H9 (cell line): ENCODE measurements around the gene SLC9A4. TPM values are rescaled to one million over a fixed set of nuclear protein-coding genes. Genes with fewer than 3 reads are reported as not detected.

Experiments
- DNase-seq: peaks from one replicate; pipeline ENCODE4 v3.0.0-alpha.2; 2017
- H2AFZ ChIP-seq: one replicate; pipeline ENCODE4 v1.6.1; 2013; ENCODE audit warnings: mild to moderate bottlenecking, low read length, control low read depth, moderate library complexity
- H2AK5ac ChIP-seq: 2 replicates; pipeline ENCODE4 v1.6.1; 2013; ENCODE audit warnings: low read length, control low read depth, mixed read lengths; ENCODE audit not compliant: insufficient read length
- H2BK120ac ChIP-seq: one replicate; pipeline ENCODE4 v1.6.1; 2013; ENCODE audit warnings: low read depth, mild to moderate bottlenecking, low read length, control low read depth, inconsistent platforms; ENCODE audit not compliant: poor library complexity, severe bottlenecking
- H2BK12ac ChIP-seq: 2 replicates; pipeline ENCODE4 v1.6.1; 2013; ENCODE audit warnings: low read length, control low read depth, mixed read lengths, low read depth; ENCODE audit not compliant: insufficient read length
- H2BK15ac ChIP-seq: 2 replicates; pipeline ENCODE4 v1.6.1; 2013; ENCODE audit warnings: low read depth, low read length, control low read depth
- H2BK20ac ChIP-seq: one replicate; pipeline ENCODE4 v1.6.1; 2013; ENCODE audit warnings: low read depth, mild to moderate bottlenecking, low read length, control low read depth, inconsistent platforms; ENCODE audit not compliant: poor library complexity, severe bottlenecking
- H2BK5ac ChIP-seq: 2 replicates; pipeline ENCODE4 v1.6.1; 2013; ENCODE audit warnings: low read length, control low read depth, mixed read lengths; ENCODE audit not compliant: insufficient read length
- H3K14ac ChIP-seq: 2 replicates; pipeline ENCODE4 v1.6.1; 2013; ENCODE audit warnings: low read length, control low read depth; ENCODE audit not compliant: insufficient read depth
- H3K18ac ChIP-seq: 2 replicates; pipeline ENCODE4 v1.6.1; 2013; ENCODE audit warnings: low read depth, mild to moderate bottlenecking, mixed read lengths, low read length, control low read depth; ENCODE audit not compliant: insufficient read length
- H3K23ac ChIP-seq: 2 replicates; pipeline ENCODE4 v1.6.1; 2013; ENCODE audit warnings: low read length, control low read depth, mixed read lengths, low read depth; ENCODE audit not compliant: insufficient read length
- H3K23me2 ChIP-seq: 2 replicates; pipeline ENCODE4 v1.6.1; 2013; ENCODE audit warnings: low read depth, mild to moderate bottlenecking, mixed read lengths, low read length, control low read depth; ENCODE audit not compliant: insufficient read length, poor library complexity, severe bottlenecking
- H3K27ac ChIP-seq: 2 replicates; pipeline ENCODE4 v1.5.1; 2013; ENCODE audit warnings: low read length, control low read depth, mixed read lengths, low read depth; ENCODE audit not compliant: insufficient read length
- H3K27me3 ChIP-seq: 2 replicates; pipeline ENCODE4 v1.6.1; 2013; ENCODE audit warnings: low read length, control low read depth, inconsistent platforms; ENCODE audit not compliant: insufficient read depth
- H3K4ac ChIP-seq: 2 replicates; pipeline ENCODE4 v1.6.1; 2013; ENCODE audit warnings: low read depth, mild to moderate bottlenecking, control low read depth, inconsistent platforms, low read length, moderate library complexity
- H3K4me1 ChIP-seq: 2 replicates; pipeline ENCODE4 v1.6.1; 2013; ENCODE audit warnings: low read length, control low read depth, inconsistent platforms; ENCODE audit not compliant: insufficient read depth
- H3K4me2 ChIP-seq: 2 replicates; pipeline ENCODE4 v1.6.1; 2013; ENCODE audit warnings: low read length, control low read depth, mixed read lengths; ENCODE audit not compliant: insufficient read length, insufficient read depth
- H3K56ac ChIP-seq: 2 replicates; pipeline ENCODE4 v1.6.1; 2013; ENCODE audit warnings: low read depth, mild to moderate bottlenecking, mixed read lengths, low read length, control low read depth; ENCODE audit not compliant: insufficient read length
- H3K79me1 ChIP-seq: 2 replicates; pipeline ENCODE4 v1.6.1; 2013; ENCODE audit warnings: low read depth, mild to moderate bottlenecking, moderate library complexity, low read length, control low read depth, inconsistent platforms; ENCODE audit not compliant: insufficient read depth, poor library complexity, severe bottlenecking
- H3K79me2 ChIP-seq: 2 replicates; pipeline ENCODE4 v1.6.1; 2013; ENCODE audit warnings: low read length, control low read depth, inconsistent platforms; ENCODE audit not compliant: insufficient read depth
- H3K9ac ChIP-seq: 2 replicates; pipeline ENCODE4 v1.6.1; 2013; ENCODE audit warnings: low read length, control low read depth, mixed read lengths; ENCODE audit not compliant: insufficient read length; ENCODE audit errors: extremely low read depth
- H3K9me3 ChIP-seq: one replicate; pipeline ENCODE4 v1.6.1; 2013; ENCODE audit warnings: low read depth, low read length, inconsistent platforms; ENCODE audit not compliant: control insufficient read depth
- H3T11ph ChIP-seq: one replicate; pipeline ENCODE4 v1.6.1; 2013; ENCODE audit warnings: mild to moderate bottlenecking, low read length, control low read depth, inconsistent platforms
- H4K20me1 ChIP-seq: one replicate; pipeline ENCODE4 v1.6.1; 2013; ENCODE audit not compliant: control insufficient read depth, insufficient read length, insufficient read depth
- H4K5ac ChIP-seq: 2 replicates; pipeline ENCODE4 v1.6.1; 2013; ENCODE audit warnings: low read depth, mild to moderate bottlenecking, mixed read lengths, low read length, control low read depth; ENCODE audit not compliant: insufficient read length
- H4K8ac ChIP-seq: replicated peaks from 2 replicates; pipeline ENCODE4 v1.6.1; 2013; ENCODE audit warnings: low read length, control low read depth, mixed read lengths, low read depth; ENCODE audit not compliant: insufficient read length
- H4K91ac ChIP-seq: 2 replicates; pipeline ENCODE4 v1.6.1; 2013; ENCODE audit warnings: low read depth, mild to moderate bottlenecking, moderate library complexity, mixed read lengths, low read length, control low read depth; ENCODE audit not compliant: insufficient read length
- H3K27ac Mint-ChIP-seq, 3 experiments: 2 replicates in 2 of 3; 3 replicates in 1 of 3; pipeline ENCODE4 v1.8.0; 2020 to 2021; ENCODE audit warnings: mixed read lengths in 3 of 3, mild to moderate bottlenecking in 1 of 3, moderate library complexity in 1 of 3
- H3K27me3 Mint-ChIP-seq: 2 replicates; pipeline ENCODE4 v1.8.0; 2021; ENCODE audit warnings: low read depth, mild to moderate bottlenecking, moderate library complexity, mixed read lengths
- H3K36me3 Mint-ChIP-seq, 3 experiments: 2 replicates in 2 of 3; 3 replicates in 1 of 3; pipeline ENCODE4 v1.8.0; 2020 to 2021; ENCODE audit warnings: low read depth in 3 of 3, mixed read lengths in 3 of 3; ENCODE audit not compliant: insufficient read depth in 1 of 3
- H3K4me1 Mint-ChIP-seq, 2 experiments: 2 replicates each; pipeline ENCODE4 v1.8.0; 2020; ENCODE audit warnings: mixed read lengths in 2 of 2
- H3K4me3 Mint-ChIP-seq, 2 experiments: 2 replicates in 1 of 2; 3 replicates in 1 of 2; pipeline ENCODE4 v1.8.0; 2020 to 2021; ENCODE audit warnings: mild to moderate bottlenecking in 2 of 2, mixed read lengths in 2 of 2, moderate library complexity in 1 of 2
- H3K9me3 Mint-ChIP-seq, 2 experiments: 2 replicates in 1 of 2; 3 replicates in 1 of 2; pipeline ENCODE4 v1.8.0; 2020; ENCODE audit warnings: mild to moderate bottlenecking in 2 of 2, mixed read lengths in 2 of 2, moderate library complexity in 1 of 2
- CTCF ChIP-seq: fragments of 200-600 bp; sonication (generic); conservative IDR thresholded peaks from 3 replicates; pipeline ENCODE4 v1.8.0; 2021; ENCODE audit warnings: antibody characterized with exemption, mild to moderate bottlenecking
- WGBS: extraction: QIAGEN DNeasy Blood & Tissue Kit; methylation state at CpG from one replicate; pipeline ENCODE4 v1.1.7; 2013; ENCODE audit warnings: missing lambda C conversion rate, low lambda C conversion rate, mixed read lengths; ENCODE audit not compliant: insufficient read length; ENCODE audit errors: extremely low coverage; 5-methylcytosine and 5-hydroxymethylcytosine counted together
- total RNA-seq: library from RNA; stranded (reverse); gene quantifications from 2 replicates; pipeline ENCODE4 v1.2.1, GENCODE V29; 2021

SLC9A4 gene
- total RNA-seq, 1 experiment from 2014 or later: not detected

- Mint-ChIP-seq H3K36me3 (peaks cover 0 to 4% (median 2%) of the 10 kb centered on the region in 3 experiments; a peak in 3 of 7 replicates), H3K4me3 (no peak overlapping the region), H3K9me3 (peaks cover 10 to 11% of the 10 kb centered on the region in 2 experiments; a peak in 4 of 5 replicates), H3K27me3 (no peaks in the 10 kb centered on the region; the same call in none of the 2 replicates), H3K4me1 (no peaks in the 10 kb centered on the region), H3K27ac (no peak overlapping the region)
- Histone ChIP-seq H3K27me3 (no peaks in the 10 kb centered on the region), H3K23me2 (no peaks in the 10 kb centered on the region), H4K91ac (no peak overlapping the region), H3K14ac (no peak overlapping the region), H3K9ac (no peak overlapping the region), H3K79me1 (no peaks in the 10 kb centered on the region), H4K5ac (no peak overlapping the region), H2BK120ac (no peak overlapping the region), H3T11ph (no peak overlapping the region), H3K56ac (no peak overlapping the region), H4K8ac (no peak overlapping the region), H3K9me3 (no peaks in the 10 kb centered on the region), H2AK5ac (no peak overlapping the region), H3K4me2 (no peak overlapping the region), H3K18ac (no peak overlapping the region), H3K27ac (no peak overlapping the region), H3K4ac (no peak overlapping the region), H3K79me2 (no peaks in the 10 kb centered on the region), H2BK12ac (no peak overlapping the region), H2BK20ac (no peak overlapping the region), H3K4me1 (no peaks in the 10 kb centered on the region), H3K23ac (no peak overlapping the region), H4K20me1 (no peaks in the 10 kb centered on the region), H2BK5ac (no peak overlapping the region), H2BK15ac (no peak overlapping the region), H2AFZ (no peak overlapping the region)
- no peak for TF ChIP-seq CTCF
- WGBS: no CpG with 5 or more reads among the region's 2 CpGs
- no peak for DNase-seq
Observed at GRCh38 chr2:102547462-102547861, 74.4 kb downstream of the SLC9A4 start.
